Measurements from ENCODE around the gene EFNA2.

Gene EFNA2

GRCh38 chr19:1271528-1272422, 13.9 kb upstream of the EFNA2 start:
- no peak for DNase-seq (ENCODE audit: insufficient read length, low spot score)
- FAIRE-seq, result no peak

- no peak for FAIRE-seq
- DNase-seq (ENCODE audit: insufficient read length, low spot score), result no peak
Measured at GRCh38 chr19:1272423-1273262, 13.0 kb upstream of the EFNA2 start.

GRCh38 chr19:1273263-1274041, 12.2 kb upstream of the EFNA2 start:
- FAIRE-seq (no peak), DNase-seq (ENCODE audit: insufficient read length, low spot score) (no peak)

DNA sequence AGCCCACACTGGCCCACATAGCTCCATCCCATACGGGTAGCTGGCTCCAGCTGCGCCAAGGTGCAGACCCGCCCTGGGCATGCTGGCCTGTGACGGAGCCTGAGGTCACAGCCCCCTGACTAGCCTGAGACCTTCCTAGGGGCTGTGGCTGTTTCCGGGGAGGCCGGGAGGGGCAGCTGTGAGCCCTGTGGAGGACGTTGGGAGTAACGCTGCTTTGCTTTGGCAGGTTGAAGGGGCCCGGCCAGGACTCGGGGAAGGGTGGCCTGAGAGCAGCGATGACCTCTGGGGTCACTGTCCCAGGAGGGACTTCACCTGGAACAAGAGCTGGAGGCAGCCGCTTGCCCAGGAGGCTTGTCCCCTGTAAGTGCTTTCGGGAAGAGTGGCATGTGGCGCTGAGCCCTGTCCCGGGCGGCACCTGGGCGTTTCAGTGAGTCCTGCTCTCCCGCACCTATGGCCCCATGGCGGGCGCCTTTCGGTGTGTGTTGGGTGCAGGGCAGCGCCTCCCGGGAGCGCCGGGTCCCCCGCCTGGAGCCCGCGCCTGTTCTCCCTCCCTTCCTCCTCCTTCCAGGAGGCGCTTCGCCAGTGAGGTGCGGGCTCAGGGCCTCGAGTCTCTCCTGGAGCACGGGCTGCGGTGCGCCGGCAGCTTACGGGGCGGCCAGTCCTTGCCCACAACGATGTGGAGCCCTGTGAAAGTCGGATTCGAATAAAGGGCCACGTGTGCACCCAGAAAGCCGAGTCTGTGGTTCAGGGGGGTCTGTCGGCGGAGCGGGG, 11.4 kb upstream of the EFNA2 start:
- no peak for FAIRE-seq
- DNase-seq (ENCODE audit: insufficient read length, low spot score), result no peak

DNA sequence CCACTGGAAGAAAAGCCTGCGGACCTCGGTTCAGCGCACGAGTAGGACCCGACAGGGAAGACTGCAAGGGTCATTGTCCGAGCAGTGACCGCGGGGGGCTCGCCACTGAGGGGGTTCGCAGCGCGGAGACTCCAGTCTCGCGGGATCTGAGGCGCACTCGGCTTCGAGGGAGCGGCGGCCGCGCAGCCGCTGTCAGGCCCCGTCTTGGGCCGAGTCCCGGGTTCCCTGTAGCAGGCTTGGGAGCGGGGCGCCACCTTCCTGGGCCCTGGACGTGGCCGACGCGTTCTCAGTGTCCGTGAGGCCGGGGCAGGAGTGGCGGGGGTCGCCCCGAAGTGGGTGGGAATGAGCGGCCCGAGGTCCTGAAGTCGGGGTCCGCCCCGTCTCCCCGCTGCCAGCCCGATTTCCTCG, 10.8 kb upstream of the EFNA2 start:
- FAIRE-seq (no peak), DNase-seq (ENCODE audit: insufficient read length, low spot score) (no peak)

DNA sequence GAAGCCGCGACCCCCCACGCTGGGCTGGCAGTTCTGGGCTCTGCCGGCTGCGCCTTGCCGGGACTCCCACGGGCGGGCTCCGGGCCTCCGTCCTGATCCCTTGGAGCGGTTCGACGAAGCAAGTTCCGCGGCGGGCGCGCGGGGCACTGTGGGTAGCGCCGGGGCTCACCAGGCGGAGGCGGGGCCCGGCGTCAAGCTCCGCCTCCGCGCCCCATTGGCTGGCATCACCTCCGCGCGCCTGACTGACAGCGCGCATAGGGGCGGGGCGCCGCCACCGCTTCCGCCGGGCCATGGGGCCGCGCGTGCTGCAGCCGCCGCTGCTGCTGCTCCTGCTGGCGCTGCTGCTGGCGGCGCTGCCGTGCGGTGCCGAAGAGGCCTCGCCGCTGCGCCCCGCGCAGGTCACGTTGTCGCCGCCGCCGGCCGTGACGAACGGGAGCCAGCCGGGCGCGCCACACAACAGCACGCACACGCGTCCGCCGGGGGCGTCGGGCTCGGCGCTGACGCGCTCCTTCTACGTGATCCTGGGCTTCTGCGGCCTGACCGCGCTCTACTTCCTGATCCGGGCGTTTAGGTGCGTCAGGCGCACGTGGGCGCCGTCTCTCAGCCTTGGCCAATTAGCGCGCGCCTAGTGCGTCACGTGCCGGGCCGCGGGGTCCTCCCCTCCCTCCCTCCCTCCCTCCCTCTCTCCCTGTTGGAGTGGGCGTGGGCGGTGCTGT, 10.3 kb upstream of the EFNA2 start, which contains the start of gene FAM174C:
Gene FAM174C (plus strand): TSS at position 271 of the 716 bp plus-strand sequence. CDS start 20 bp downstream, at position 291.
- peak; percentile 96 for FAIRE-seq

GRCh38 chr19:1275976-1276627, 9.6 kb upstream of the EFNA2 start:
- no peak for FAIRE-seq
- DNase-seq (ENCODE audit: insufficient read length, low spot score), result no peak

More for the DNA sequence above, 10.3 kb upstream of the EFNA2 start, which contains the start of gene FAM174C:
- peak; percentile 96 for DNase-seq (ENCODE audit: insufficient read length, low spot score)

DNA sequence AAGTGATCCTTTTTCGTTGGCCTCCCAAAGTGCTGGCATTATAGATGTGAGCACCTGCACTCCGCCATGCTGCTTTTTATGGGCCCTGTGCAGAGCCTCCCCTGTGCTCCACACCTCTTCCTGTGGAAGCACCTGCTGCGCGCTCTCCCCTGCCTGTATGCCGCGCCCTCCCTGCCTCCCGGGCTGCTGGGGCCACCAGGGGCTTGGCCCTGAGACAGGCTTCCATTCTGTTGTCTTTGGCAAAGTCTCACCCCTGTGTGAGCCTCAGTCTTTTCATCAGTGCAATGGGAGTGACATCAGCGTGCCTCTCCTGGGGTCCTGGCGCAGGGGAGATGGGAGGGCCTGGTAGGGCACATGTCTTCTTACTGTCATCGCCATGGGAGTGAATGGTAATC, 9.0 kb upstream of the EFNA2 start:
- no peak for FAIRE-seq
- no peak for DNase-seq (ENCODE audit: insufficient read length, low spot score)

DNA sequence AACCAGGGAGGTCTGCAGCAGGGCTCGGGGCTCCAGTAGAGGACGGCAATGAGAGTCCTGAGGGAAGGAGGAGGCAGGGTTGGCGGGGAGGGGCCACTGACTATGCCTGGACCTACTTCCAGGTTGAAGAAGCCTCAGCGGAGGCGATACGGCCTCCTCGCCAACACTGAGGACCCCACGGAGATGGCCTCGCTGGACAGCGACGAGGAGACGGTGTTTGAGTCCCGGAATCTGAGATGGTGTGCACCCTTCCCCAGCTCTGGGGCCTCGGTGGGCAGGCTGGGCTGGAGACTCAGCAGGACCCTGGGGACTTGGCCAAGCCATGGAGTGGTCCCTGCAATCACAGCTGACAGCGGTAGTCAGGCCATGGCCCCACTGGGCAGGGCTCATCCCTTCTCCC, 8.6 kb upstream of the EFNA2 start:
- DNase-seq (ENCODE audit: insufficient read length, low spot score) (no peak), FAIRE-seq (no peak)

- FAIRE-seq (no peak), DNase-seq (ENCODE audit: insufficient read length, low spot score) (no peak)
Measured at GRCh38 chr19:1278074-1278473, 7.6 kb upstream of the EFNA2 start.

DNA sequence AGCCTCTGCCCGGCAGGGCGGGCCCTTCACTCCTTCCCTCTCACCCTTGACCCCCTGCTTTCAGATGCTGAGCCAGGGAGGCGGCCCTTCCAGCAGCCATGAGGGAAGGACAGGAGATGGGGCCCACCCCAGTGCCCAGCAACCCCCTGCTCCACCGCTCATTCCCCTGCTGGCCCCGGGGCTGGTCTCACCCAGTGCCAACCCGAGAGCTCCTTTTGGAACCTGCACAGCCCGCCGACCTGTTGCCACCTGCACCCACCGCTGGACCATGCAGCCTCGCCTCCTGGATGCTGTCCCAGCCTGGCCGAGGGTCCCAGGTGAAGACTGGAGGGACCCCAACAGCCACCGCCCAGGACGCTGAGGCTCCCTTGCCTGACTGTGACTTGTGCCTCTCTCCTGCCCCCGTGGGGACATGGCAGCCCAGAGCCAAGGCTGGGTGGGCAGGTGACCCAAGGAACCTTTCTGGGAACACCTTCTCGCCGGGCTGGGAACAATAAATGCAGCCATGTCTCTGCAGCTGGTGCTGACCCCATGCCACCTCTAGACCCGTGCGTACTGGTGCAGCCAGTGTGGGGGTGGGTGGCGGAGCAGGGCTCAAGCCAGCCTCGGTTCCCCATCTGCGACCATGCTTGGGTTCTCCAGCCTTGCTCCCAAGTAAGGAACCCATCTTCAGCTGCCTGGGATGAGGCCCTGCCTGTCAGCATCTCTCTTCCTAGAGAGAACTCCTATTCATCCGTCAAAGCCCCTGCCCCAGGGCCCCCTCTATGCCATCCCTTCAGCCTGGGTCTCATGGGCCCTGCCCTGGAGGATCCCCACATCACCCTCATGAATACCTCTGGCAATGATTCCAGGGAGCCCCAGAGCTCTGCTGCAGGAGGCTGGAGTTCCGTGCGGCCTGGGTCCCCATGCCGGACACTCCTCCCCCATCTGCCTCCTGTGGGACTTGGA, 6.7 kb upstream of the EFNA2 start:
- DNase-seq (ENCODE audit: insufficient read length, low spot score) (no peak), FAIRE-seq (no peak)

DNA sequence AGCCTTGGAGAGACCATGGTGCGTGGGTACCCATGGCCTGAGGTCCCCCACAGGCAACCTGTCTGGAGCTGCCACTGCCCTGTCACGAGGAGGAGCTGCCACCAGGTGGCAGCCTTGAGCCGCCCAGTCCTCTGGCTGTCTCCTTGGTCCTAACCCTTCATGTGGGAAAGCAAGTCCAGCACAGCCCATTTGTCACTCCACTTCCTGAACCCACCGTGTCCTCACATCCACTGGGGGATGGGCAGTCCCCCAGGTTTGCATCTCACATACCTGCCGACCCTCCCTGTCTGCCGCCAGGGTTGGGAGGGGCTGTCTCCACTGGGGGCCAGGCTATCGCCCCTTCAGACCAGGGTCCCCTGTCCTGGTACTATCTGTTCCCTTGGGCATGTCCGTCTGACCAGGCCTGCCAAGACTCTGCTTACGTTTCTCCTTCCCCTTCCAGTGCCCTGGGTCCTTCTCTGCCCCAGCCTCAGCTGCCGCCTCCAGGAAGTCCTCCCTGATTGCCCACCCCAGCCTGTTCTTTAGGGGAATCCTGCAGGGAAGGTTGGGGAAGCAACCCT, 5.8 kb upstream of the EFNA2 start:
- peak; percentile 97 for DNase-seq (ENCODE audit: insufficient read length, low spot score)
- peak; percentile 87 for FAIRE-seq

- DNase-seq (ENCODE audit: insufficient read length, low spot score) (no peak), FAIRE-seq (no peak)
Measured at GRCh38 chr19:1280636-1281568, 4.8 kb upstream of the EFNA2 start.

- FAIRE-seq (no peak), DNase-seq (ENCODE audit: insufficient read length, low spot score) (no peak)
Measured at GRCh38 chr19:1281569-1282287, 3.9 kb upstream of the EFNA2 start.

GRCh38 chr19:1282588-1283206, 3.0 kb upstream of the EFNA2 start:
- DNase-seq (ENCODE audit: insufficient read length, low spot score) (no peak), FAIRE-seq (no peak)
